HG02798 (cell line): ENCODE data around the gene CHRM4.

Source experiments
- ATAC-seq: cut with Tn5 transposase; IDR thresholded peaks from one replicate; pipeline ENCODE4 v1.9.1; 2021; ENCODE audit warnings: mild to moderate bottlenecking; ENCODE audit not compliant: unreplicated experiment, poor library complexity

Gene CHRM4

GRCh38 chr11:46391578-46392420, at the start of gene CHRM4:
TSS of gene CHRM4 (minus strand) at chr11:46391776. CDS start at chr11:46386557, 5,219 bp downstream.
- ATAC-seq: no peak

GRCh38 chr11:46438211-46438610, 46.6 kb upstream of the CHRM4 start:
- ATAC-seq: no peak

GRCh38 chr11:46437122-46437689, 45.6 kb upstream of the CHRM4 start:
- ATAC-seq: peak; percentile 74

GRCh38 chr11:46436113-46436512, 44.5 kb upstream of the CHRM4 start:
- no peak for ATAC-seq

- no peak for ATAC-seq
Measured at GRCh38 chr11:46435679-46436078, 44.1 kb upstream of the CHRM4 start.

GRCh38 chr11:46431211-46431610, 39.6 kb upstream of the CHRM4 start:
- ATAC-seq: no peak

GRCh38 chr11:46429717-46430116, 38.1 kb upstream of the CHRM4 start:
- no peak for ATAC-seq

- ATAC-seq: no peak
Measured at GRCh38 chr11:46427364-46427763, 35.8 kb upstream of the CHRM4 start.

GRCh38 chr11:46426233-46426991, 34.8 kb upstream of the CHRM4 start:
- ATAC-seq: no peak

GRCh38 chr11:46422588-46422987, 31.0 kb upstream of the CHRM4 start:
- no peak for ATAC-seq

GRCh38 chr11:46421257-46421880, 29.8 kb upstream of the CHRM4 start:
- ATAC-seq: no peak

GRCh38 chr11:46420513-46420912, 28.9 kb upstream of the CHRM4 start:
- ATAC-seq: no peak

- ATAC-seq: no peak
Measured at GRCh38 chr11:46418751-46419150, 27.2 kb upstream of the CHRM4 start.

GRCh38 chr11:46417711-46418110, 26.1 kb upstream of the CHRM4 start:
- ATAC-seq: no peak

GRCh38 chr11:46414879-46415278, 23.3 kb upstream of the CHRM4 start:
- ATAC-seq: no peak

- no peak for ATAC-seq
Measured at GRCh38 chr11:46414466-46414796, 22.9 kb upstream of the CHRM4 start.

- ATAC-seq: no peak
Measured at GRCh38 chr11:46413760-46414465, 22.3 kb upstream of the CHRM4 start.

- no peak for ATAC-seq
Measured at GRCh38 chr11:46410021-46410420, 18.4 kb upstream of the CHRM4 start.

- ATAC-seq: no peak
Measured at GRCh38 chr11:46408407-46408986, 16.9 kb upstream of the CHRM4 start.

- ATAC-seq: no peak
Measured at GRCh38 chr11:46407635-46408034, 16.1 kb upstream of the CHRM4 start.
